Measurements from ENCODE around the gene ZAP70.

GRCh38 chr2:97727296-97727695 is 13.9 kb downstream of the ZAP70 start:
- TF ChIP-seq ZNF138 (CRISPR knock-in tag; conservative IDR thresholded peaks at IDR 0.05) = no peak
- TF ChIP-seq CREB1 (CRISPR knock-in tag; IDR thresholded peaks at IDR 0.05) = no peak
- TF ChIP-seq ZNF219 (CRISPR knock-in tag; IDR thresholded peaks at IDR 0.05; ENCODE audit: borderline replicate concordance) = no peak
- TF ChIP-seq TEAD1 (CRISPR knock-in tag; IDR thresholded peaks at IDR 0.05) = no peak
- no peak for TF ChIP-seq CTCF (IDR thresholded peaks at IDR 0.05)
- TF ChIP-seq E2F5 (CRISPR knock-in tag; IDR thresholded peaks at IDR 0.05) = no peak
- TF ChIP-seq STAT6 (CRISPR knock-in tag; conservative IDR thresholded peaks at IDR 0.05; ENCODE audit: low read depth) = no peak

Measured in WTC11 (cell line).